DND-41 (cell line): ENCODE data around the gene PTMS.

Source experiments
- ATAC-seq: fragments of 200-7000 bp; cut with Tn5 transposase; 3 replicates; pipeline ENCODE4 v1.9.1; 2021; ENCODE audit warnings: low read depth; ENCODE audit not compliant: insufficient read depth
- DNase-seq: peaks from one replicate; pipeline ENCODE4 v3.0.0-alpha.2; 2020
- H2AFZ ChIP-seq: 2 replicates; pipeline ENCODE4 v1.6.0; 2012; ENCODE audit warnings: low read depth, low read length
- H3K27ac ChIP-seq: 2 replicates; pipeline ENCODE4 v1.5.1; 2012; ENCODE audit warnings: low read length, inconsistent platforms
- H3K27me3 ChIP-seq: fragments of 200-600 bp; sonication (generic); 2 replicates; pipeline ENCODE4 v1.6.0; 2012; ENCODE audit warnings: low read length, mild to moderate bottlenecking, inconsistent platforms; ENCODE audit not compliant: insufficient read depth, poor library complexity
- H3K36me3 ChIP-seq: 2 replicates; pipeline ENCODE4 v1.5.1; 2012; ENCODE audit warnings: low read length, inconsistent platforms; ENCODE audit not compliant: insufficient read depth
- H3K4me1 ChIP-seq: 2 replicates; pipeline ENCODE4 v1.5.1; 2012; ENCODE audit warnings: mild to moderate bottlenecking, low read length; ENCODE audit not compliant: insufficient read depth
- H3K4me2 ChIP-seq: 2 replicates; pipeline ENCODE4 v1.6.0; 2012; ENCODE audit warnings: mild to moderate bottlenecking, moderate library complexity, low read length, inconsistent platforms; ENCODE audit not compliant: insufficient read depth
- H3K4me3 ChIP-seq, 2 experiments: fragments of 200-600 bp in 1 of 2; shearing (Covaris generic) in 1 of 2; 2 replicates each; pipeline ENCODE4 v1.5.1; 2012 to 2016; ENCODE audit warnings: inconsistent platforms in 2 of 2, low read length in 2 of 2, mild to moderate bottlenecking in 2 of 2, low read depth in 1 of 2, moderate library complexity in 1 of 2
- H3K79me2 ChIP-seq: 2 replicates; pipeline ENCODE4 v1.6.0; 2012; ENCODE audit warnings: low read length, inconsistent platforms; ENCODE audit not compliant: insufficient read depth
- H3K9ac ChIP-seq: 2 replicates; pipeline ENCODE4 v1.6.0; 2012; ENCODE audit warnings: low read depth, mild to moderate bottlenecking, inconsistent platforms, low read length, moderate library complexity
- H3K9me3 ChIP-seq: 2 replicates; pipeline ENCODE4 v1.5.1; 2012; ENCODE audit warnings: low read length, moderate library complexity, mild to moderate bottlenecking, inconsistent platforms; ENCODE audit not compliant: insufficient read depth, severe bottlenecking
- H4K20me1 ChIP-seq: 2 replicates; pipeline ENCODE4 v1.6.0; 2012; ENCODE audit warnings: low read length; ENCODE audit not compliant: insufficient read depth
- EZH2 ChIP-seq: IDR thresholded peaks from 3 replicates; pipeline ENCODE4 v1.6.1; 2012; ENCODE audit warnings: borderline replicate concordance, low read depth, mild to moderate bottlenecking, moderate library complexity, low read length, inconsistent platforms; ENCODE audit not compliant: severe bottlenecking
- TF ChIP-seq, protein P1 (sequence below): IDR thresholded peaks from 2 replicates; pipeline ENCODE4 v1.5.1; 2012; ENCODE audit warnings: borderline replicate concordance, low read length, moderate library complexity, mild to moderate bottlenecking; ENCODE audit not compliant: poor library complexity, severe bottlenecking; ENCODE audit errors: extremely low read depth

PTMS gene

DNA sequence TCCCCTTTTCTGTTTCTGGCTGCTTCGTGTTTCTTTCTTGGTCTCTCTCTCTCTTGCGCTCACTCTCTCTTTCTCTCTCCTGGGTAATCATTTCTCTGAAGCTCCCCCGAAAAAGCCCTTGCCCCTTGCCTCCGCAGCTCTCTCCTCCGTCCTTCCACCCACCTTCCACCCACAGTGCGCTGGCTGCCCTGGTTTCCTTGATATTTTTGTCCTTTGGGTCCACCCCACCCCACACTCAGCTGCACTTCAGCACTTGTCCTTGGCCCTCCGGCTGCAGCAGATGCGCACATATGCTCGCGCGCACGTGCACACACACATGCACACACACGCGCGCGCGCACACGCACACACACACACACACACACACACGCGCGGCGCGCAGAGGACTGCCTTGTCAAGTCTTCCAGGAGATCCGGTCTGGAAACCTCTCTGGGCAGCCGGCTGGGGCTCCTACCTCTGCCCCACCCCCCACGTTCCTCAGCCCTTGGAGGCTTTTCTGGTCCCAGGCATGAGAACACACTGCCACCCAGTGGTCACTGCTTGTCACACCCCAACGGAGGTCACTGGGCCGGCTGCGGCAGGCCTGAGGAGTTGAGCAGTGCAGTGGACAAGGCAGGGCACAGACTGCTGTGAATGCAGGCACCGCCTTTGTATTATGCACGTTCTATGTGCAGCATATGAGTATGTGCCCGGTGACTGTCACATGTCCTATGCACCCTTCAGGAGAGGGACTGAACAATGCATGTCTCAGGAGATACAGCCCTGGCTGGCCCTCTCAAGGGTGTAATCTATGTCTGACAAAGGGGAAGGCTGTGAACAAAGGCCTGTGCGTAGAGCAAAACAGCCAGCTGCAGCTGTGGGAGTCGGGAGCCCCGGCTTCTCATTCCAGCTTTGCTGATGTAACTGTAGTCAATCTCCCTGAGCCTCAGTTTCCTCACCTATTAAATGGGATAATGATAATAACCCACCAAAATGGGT, 12.7 kb downstream of the PTMS start:
- Histone ChIP-seq H3K79me2 (no peaks in the 10 kb centered on the region), H3K9me3 (no peaks in the 10 kb centered on the region), H3K27ac (no peak overlapping the region), H2AFZ (peak overlapping the region; percentile 44; the same call in 1 of the 2 replicates), H3K9ac (peak overlapping the region; percentile 29), H4K20me1 (no peaks in the 10 kb centered on the region), H3K4me3 (peak overlapping the region in 1 of 2 experiments; percentile 44; a peak in 2 of 4 replicates), H3K4me2 (peak overlapping the region; percentile 63), H3K27me3 (peaks cover 2% of the 10 kb centered on the region), H3K4me1 (peaks cover 29% of the 10 kb centered on the region), H3K36me3 (no peaks in the 10 kb centered on the region)
- peak; percentile 86 for DNase-seq
- ATAC-seq = peak; percentile 83
- TF ChIP-seq EZH2 = peak; percentile 22
- TF ChIP-seq, protein P1, sequence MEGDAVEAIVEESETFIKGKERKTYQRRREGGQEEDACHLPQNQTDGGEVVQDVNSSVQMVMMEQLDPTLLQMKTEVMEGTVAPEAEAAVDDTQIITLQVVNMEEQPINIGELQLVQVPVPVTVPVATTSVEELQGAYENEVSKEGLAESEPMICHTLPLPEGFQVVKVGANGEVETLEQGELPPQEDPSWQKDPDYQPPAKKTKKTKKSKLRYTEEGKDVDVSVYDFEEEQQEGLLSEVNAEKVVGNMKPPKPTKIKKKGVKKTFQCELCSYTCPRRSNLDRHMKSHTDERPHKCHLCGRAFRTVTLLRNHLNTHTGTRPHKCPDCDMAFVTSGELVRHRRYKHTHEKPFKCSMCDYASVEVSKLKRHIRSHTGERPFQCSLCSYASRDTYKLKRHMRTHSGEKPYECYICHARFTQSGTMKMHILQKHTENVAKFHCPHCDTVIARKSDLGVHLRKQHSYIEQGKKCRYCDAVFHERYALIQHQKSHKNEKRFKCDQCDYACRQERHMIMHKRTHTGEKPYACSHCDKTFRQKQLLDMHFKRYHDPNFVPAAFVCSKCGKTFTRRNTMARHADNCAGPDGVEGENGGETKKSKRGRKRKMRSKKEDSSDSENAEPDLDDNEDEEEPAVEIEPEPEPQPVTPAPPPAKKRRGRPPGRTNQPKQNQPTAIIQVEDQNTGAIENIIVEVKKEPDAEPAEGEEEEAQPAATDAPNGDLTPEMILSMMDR = peak; percentile 90

DNA sequence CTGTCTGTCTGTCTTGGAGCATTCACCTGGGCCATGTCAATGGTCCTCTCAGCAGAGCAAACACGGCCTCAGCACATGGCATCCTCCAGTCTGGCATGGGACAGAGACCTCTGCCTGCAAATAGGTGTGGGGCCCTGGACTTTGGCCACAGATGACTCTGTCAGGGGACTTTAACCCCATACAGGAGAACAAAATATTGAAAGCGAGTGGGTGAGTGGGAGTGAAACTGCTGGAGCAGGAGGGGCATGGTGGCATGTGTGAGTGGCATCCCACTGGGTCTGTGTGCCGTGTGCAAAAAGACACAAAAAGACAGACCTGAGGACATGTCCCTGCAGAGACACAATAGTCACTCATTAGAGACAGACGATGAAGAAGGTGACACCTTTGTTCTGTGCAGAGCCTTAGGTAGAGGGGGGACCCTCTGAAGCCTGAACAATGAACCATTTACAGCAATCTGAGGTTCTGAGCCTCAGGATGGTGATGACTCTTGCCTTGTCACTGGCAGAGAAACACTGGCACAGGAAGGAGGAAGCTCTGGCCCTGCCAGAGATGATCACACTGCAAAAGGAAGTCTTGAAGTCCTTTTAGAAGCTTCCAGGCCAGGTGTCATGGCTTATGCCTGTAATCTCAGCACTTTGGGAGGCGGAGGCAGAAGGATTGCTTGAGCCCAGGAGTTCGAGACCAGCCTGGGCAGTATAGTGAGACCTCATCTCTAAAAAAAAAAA, 13.7 kb downstream of the PTMS start:
- Histone ChIP-seq H3K36me3 (no peaks in the 10 kb centered on the region), H3K9me3 (no peaks in the 10 kb centered on the region), H3K4me1 (peaks cover 29% of the 10 kb centered on the region), H3K4me3 (no peak overlapping the region), H2AFZ (no peak overlapping the region), H3K27ac (no peak overlapping the region), H4K20me1 (no peaks in the 10 kb centered on the region), H3K9ac (no peak overlapping the region), H3K4me2 (no peak overlapping the region), H3K27me3 (peaks cover 5% of the 10 kb centered on the region), H3K79me2 (no peaks in the 10 kb centered on the region)
- no peak for ATAC-seq
- DNase-seq = no peak
- TF ChIP-seq, protein P1 = no peak
- no peak for TF ChIP-seq EZH2

DNA sequence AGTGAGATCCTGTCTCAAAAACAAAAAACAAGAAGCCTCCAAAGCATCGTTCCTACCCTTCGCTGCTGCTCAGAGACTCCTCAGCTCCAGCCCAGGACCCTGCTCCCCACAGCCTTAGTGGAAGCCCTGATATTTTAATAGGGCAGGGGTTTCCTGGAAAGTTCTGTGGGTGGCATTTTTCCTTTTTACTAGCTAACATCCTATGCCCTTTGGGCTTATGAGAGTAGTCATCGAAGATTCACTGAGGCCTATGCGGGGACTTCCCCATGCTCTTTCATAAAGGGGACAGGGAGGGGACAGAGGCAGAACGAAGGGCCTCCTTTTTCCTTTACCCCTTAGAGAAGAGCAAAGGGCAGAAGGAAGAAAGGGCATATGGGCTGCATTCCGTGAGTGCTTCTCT, 14.4 kb downstream of the PTMS start:
- no peaks in the 10 kb centered on the region for H3K36me3 ChIP-seq
- DNase-seq = no peak
- no peaks in the 10 kb centered on the region for H3K9me3 ChIP-seq
- no peaks in the 10 kb centered on the region for H4K20me1 ChIP-seq
- no peak overlapping the region for H3K4me3 ChIP-seq
- no peak overlapping the region for H2AFZ ChIP-seq
- no peak overlapping the region for H3K4me2 ChIP-seq
- H3K4me1 ChIP-seq = peaks cover 29% of the 10 kb centered on the region
- no peak for ATAC-seq
- no peak for TF ChIP-seq EZH2
- TF ChIP-seq, protein P1 = no peak
- H3K27me3 ChIP-seq = peaks cover 5% of the 10 kb centered on the region
- no peak overlapping the region for H3K9ac ChIP-seq
- no peak overlapping the region for H3K27ac ChIP-seq
- no peaks in the 10 kb centered on the region for H3K79me2 ChIP-seq
